NCI-H146 treated with DMSO at 0.1 percent for 48 hours (cell line): Measurements from ENCODE around the gene EFNA5.
A peak's percentile ranks its signal among the peaks of the same experiment; 100 is the strongest.

ENCODE experiments used
- DNase-seq: peaks from one replicate; lab custom pipeline; 2025; ENCODE audit not compliant: unreplicated experiment; lab: John Stamatoyannopoulos, UW

EFNA5 gene

DNA sequence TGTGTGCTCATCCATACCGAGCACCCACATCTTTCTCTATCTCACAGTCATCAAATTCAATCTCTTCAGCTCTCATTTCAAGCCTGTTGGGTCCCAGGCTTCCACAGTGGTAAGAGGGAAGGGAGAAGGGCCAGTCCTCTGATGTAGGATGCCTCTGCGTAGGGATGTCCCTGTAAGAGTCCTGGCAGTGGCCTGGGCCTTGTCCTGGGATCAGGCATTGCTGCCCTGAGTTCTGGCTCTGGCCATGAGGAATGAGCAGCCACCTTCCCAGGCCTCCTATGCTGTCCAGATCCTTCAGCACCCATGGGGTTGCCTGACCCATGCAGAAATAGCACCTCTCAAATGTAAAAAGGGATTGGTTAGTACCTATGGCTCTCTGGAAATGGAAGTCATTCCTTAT, 121.2 kb downstream of the EFNA5 start:
- no peak for DNase-seq

GRCh38 chr5:107548477-107548876, 122.3 kb downstream of the EFNA5 start:
- no peak for DNase-seq

- DNase-seq: no peak
Measured at GRCh38 chr5:107546719-107547118, 124.0 kb downstream of the EFNA5 start.

DNA sequence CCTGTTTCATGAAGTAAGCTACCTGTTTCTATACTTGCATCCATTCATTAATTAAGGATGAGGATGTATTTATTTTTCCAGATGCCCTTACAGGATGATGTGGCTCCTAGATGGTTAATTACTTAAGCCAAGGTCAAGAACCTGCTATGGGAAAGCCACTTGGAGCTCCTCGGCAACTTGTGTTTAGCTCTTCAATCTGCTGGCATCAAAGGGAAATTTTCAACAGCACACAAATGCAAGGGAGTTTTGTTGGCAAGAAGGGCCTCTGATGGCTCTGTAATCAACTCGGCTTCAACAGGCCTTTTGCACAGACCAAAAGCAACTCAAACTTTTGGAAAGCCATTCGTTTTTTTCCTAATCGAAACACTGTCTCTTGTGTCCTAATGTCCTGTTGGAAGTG, 125.3 kb downstream of the EFNA5 start:
- DNase-seq: no peak

DNA sequence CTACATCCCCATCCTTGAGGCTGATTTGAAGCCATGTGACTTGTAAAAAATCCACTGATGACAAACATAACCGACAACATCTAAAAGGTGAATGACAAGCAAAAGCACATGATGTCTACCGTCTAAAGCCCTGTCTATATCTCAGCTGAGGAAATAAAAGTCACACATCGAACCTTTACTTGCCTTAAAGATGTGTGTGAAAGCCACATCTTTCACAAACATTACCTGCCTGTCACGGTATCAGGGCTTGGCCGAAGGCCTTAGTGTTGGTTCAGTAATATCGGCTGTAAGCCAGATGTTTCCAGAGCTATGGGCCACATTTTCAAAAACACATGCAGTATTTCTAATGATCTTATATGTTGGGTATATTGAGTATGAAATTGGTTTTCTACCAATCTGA, 125.8 kb downstream of the EFNA5 start:
- DNase-seq: no peak

DNA sequence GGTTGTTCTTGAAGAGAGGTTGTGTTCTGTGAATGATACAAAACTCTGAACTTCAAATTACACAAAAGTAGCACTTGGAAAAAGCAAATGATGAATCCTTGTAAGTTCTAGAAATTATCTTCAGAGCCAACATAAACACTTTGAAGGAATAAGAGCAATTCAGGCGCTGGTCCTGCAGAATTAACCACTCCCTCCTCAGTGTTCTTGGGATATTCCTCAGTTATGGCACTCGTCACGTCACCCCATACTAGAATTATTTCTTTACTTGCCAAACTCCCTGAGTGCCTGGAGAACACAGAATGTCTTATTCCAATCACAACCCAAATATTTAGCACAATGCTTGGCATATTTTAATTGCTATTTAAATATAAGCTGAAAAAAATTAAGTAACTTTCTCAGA, 126.3 kb downstream of the EFNA5 start:
- no peak for DNase-seq

GRCh38 chr5:107543868-107544267, 126.9 kb downstream of the EFNA5 start:
- DNase-seq: peak; percentile 3

- no peak for DNase-seq
Measured at GRCh38 chr5:107542831-107543231, 127.9 kb downstream of the EFNA5 start.

GRCh38 chr5:107542428-107542827, 128.3 kb downstream of the EFNA5 start:
- peak; percentile 59 for DNase-seq

DNA sequence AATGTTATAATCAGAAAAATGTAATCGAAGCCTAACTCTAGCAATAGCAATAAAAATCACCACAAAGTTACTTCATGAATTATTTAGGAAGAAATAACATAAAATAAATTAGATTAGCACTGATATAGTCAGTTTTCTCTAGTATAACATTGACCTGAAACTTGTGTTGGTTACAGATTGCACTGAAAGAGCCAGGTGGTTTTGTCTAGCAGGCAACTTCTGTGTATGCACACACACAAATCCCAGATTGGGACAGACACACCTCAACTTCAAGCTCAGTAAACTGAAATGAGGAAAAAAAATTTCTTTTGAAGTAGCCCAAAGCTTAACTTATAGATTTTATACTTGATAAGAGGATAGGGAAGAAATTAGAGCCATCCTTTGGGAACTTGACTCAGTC, 129.3 kb downstream of the EFNA5 start:
- DNase-seq: no peak

- DNase-seq: no peak
Measured at GRCh38 chr5:107539726-107540330, 130.9 kb downstream of the EFNA5 start.

- no peak for DNase-seq
Measured at GRCh38 chr5:107538805-107539445, 131.8 kb downstream of the EFNA5 start.

DNA sequence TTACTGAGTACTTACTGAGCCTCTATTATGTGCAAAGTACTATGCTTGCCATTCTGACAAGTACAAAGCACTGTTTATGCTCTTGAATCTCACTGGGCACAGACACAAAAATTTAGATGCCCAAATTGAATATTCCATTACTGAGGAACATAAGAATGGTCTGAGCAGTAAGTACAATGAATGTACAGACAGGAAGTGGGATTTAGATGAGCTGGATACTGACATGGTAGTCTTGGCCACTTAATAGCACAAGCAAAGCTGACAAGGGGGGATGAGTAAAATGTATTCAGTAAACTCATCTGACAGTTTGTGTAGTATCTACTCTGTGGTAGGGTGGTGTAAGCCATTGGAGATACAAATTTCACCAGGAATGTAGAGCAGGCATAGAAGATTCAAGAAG, 132.4 kb downstream of the EFNA5 start:
- no peak for DNase-seq

DNA sequence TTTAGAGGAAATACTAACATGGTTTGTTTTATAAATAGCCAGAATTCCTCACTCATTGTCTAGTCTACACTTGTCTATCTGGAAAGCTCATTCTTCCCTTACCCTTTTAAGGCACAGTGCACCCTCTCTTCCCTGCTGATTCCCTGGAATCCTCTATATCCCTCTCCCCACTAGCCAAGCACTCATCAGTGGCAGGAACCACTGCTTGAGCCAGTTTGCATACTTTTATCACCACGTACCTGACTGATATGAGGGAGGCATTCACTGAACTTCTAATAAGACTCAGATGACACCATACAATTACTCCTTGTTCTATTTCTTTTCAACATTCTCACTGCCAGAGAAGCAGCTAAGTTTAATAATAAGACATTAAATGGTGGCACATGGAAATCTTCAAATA, 134.9 kb downstream of the EFNA5 start:
- DNase-seq: no peak

GRCh38 chr5:107533910-107534876, 136.5 kb downstream of the EFNA5 start:
- peak; percentile 32 for DNase-seq

GRCh38 chr5:107532916-107533315, 137.8 kb downstream of the EFNA5 start:
- DNase-seq: no peak

GRCh38 chr5:107532169-107532878, 138.4 kb downstream of the EFNA5 start:
- DNase-seq: no peak

DNA sequence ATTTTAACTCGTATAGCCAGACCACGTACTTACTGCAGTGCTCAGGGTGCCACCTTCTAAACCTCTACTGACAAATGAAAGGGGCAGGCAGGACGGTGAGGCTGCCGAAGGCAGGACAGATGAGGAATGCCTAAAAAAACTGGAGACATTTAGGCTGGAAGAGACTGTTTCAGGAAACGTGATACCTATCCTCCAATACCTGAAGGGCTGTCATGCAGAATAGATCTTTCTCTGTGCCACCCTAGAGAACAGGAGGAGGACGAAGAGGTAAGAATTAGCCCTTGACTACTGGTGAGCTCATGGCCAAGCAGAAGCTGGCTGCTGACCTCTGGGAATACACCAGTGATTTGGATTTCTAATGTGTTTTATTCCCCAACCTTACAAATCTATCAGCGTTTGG, 139.4 kb downstream of the EFNA5 start:
- no peak for DNase-seq

DNA sequence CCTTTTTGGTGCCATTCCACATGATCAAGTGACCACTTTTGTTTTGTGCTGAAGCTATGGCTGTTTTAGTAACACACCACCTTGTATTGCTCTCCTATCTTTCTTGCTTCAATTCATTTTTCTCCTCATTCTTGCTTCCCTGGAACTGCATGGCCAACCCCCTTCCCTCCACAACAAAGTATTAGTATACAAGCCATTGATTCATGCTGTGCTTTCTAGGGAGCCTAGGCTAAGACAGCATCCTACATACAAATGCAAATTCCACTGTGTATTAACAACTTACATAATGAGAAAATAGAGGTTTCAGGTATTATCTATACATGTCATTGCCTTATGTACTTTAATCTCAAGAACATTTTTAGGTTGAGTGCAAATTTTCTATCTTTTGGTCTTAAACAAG, 141.1 kb downstream of the EFNA5 start:
- DNase-seq: no peak

GRCh38 chr5:107526270-107526937, 144.3 kb downstream of the EFNA5 start:
- no peak for DNase-seq

DNA sequence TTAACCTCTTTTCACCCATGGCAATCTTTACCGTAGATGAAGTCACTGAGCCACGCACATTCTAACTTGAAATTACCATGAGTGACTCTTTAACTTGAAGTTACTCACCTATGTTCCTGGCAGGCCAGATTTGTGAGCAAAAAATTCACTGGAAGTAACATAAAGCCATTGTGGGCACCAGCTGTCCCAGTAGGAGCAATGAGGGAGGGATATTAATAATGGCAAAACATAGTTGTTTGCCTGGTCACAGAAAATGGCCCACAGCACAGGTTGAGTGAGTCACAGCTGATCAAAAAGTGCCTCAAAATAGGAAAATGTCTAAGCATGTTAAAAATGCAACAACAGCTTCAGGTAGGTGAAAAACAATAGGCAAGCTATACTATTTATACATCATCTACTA, 146.6 kb downstream of the EFNA5 start:
- DNase-seq: no peak
